ENCODE data around the gene PPP1R26.

Gene PPP1R26

GRCh38 chr9:135487281-135488012 lies 7.9 kb downstream of the PPP1R26 start:
- DNase-seq (ENCODE audit: low read depth, low spot score): no peak

GRCh38 chr9:135488013-135488330 lies 8.4 kb downstream of the PPP1R26 start:
- DNase-seq (ENCODE audit: low read depth, low spot score): no peak

GRCh38 chr9:135488527-135488926 lies 8.9 kb downstream of the PPP1R26 start:
- no peak for DNase-seq (ENCODE audit: low read depth, low spot score)

GRCh38 chr9:135489188-135489906 lies 9.8 kb downstream of the PPP1R26 start:
- no peak for DNase-seq (ENCODE audit: low read depth, low spot score)

DNA sequence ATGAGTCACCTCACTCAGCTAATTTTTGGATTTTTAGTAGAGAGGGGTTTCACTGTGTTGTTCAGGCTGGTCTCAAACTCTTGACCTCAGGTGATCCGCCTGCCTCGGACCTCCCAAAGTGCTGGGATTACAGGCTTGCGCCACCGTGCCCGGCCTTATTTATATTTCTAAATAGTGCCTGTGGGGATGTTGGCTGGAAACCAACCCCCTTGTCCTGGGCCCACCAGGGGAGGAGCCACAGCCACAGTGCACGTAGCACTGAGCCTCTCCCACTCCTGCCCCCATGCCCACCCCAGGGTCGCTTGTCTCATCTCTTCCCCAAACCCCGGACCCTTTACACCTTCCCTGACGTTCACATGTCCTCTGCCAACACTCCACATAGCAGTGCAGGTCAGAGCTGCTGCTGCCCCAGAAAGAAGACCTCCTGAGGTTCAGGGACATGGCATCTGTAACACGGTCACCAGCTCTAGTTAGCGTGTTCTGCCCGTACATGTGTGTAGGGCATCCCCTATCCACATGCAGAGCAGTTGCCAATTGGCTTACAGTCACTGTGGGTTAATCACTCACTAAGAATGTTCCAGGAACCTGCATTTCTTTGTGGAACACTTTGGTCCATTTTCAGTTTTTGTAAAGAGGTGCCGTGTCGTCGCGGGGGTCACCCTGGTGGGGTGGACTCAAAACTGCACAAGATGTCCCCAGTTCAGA lies 10.7 kb downstream of the PPP1R26 start:
- DNase-seq (ENCODE audit: low read depth, low spot score): no peak

GRCh38 chr9:135490980-135491464 lies 11.4 kb downstream of the PPP1R26 start:
- DNase-seq (ENCODE audit: low read depth, low spot score): no peak

- DNase-seq (ENCODE audit: low read depth, low spot score): no peak
Measured at GRCh38 chr9:135491764-135492163, 12.2 kb downstream of the PPP1R26 start.

GRCh38 chr9:135492886-135493669 lies 13.5 kb downstream of the PPP1R26 start:
- DNase-seq (ENCODE audit: low read depth, low spot score): no peak

DNA sequence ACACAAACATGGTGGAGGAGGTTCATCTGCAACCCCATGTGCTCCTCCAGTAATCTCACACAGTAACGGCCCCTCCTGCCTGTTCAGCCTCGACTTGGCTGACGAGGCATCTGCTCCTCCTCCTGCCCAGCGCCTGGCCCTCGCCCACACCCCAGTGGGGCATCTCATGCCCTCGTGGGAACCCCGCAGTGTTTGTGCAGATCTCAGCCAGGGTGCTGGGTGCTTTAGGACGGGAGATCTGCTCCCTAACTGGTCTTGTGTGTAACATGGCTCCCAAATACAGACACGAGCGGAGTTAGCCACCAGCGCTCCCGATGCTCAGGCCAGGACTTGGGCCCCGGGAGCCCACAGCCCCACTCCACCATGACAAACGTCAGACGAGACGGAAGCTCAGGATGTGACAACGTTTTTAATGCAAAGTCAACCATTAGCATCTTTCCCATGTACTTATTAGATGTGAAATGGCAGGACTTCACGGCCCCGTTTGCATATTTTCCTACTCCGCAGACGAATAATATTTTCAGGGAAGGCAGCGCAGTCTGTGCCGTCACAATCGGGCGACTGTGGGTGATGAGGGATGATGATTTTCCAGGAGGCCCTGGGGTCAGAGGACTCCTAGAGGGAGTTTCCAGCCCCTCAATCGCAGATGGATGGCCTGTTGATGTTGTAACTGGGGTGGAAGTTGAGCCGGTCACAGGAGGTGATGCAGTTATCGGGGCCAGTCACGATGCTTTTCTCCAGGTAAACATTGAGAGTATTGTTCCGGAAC lies 15.4 kb downstream of the PPP1R26 start:
- DNase-seq (ENCODE audit: low read depth, low spot score): no peak

DNA sequence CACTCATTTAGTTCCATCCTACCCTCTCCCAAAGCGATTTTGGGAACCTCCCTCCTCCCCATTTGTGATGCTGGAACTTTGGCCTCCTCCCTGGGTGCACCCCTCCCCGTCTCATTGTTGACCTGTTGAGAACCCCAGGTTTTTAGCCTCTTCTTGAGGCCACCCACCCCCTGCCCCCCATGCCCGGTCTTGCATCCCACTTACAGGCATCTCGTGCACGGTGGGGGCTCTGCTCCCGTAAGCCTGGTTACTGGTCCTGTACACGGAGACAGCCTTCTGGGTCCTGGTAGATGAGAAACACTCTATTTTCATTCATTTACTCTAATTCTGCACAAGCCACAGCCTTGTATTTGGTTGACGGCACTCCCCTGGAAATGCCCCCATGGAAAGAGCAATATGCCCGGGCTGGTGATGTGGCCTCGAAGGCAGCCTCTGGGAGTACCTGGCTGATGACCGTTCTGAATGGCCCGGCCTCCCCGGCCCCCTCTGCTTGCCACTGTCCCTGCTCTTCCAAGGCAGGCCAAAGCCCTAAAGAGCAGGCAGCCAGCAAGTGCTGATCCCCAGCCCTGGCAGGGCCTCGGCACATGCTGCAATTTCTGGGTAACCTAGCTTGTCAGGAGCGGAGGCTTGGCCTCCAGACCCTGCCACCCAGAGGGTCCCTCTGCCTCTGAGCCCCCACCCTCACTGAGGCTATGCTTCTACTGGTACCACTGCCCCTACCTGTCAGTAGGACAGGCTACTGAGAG lies 19.0 kb downstream of the PPP1R26 start:
- no peak for DNase-seq (ENCODE audit: low read depth, low spot score)

- DNase-seq (ENCODE audit: low read depth, low spot score): peak; percentile 72
Measured at GRCh38 chr9:135499326-135500070, 19.9 kb downstream of the PPP1R26 start.

GRCh38 chr9:135500071-135500524 lies 20.5 kb downstream of the PPP1R26 start:
- no peak for DNase-seq (ENCODE audit: low read depth, low spot score)

- DNase-seq (ENCODE audit: low read depth, low spot score): peak; percentile 74
Measured at GRCh38 chr9:135500525-135501260, 21.1 kb downstream of the PPP1R26 start, which contains the start of gene MRPS2. MRPS2 (plus strand) TSS chr9:135500682; CDS start chr9:135500711, 29 bp downstream.

GRCh38 chr9:135501261-135502167 lies 21.9 kb downstream of the PPP1R26 start:
- no peak for DNase-seq (ENCODE audit: low read depth, low spot score)

GRCh38 chr9:135502168-135502872 lies 22.7 kb downstream of the PPP1R26 start:
- no peak for DNase-seq (ENCODE audit: low read depth, low spot score)

- no peak for DNase-seq (ENCODE audit: low read depth, low spot score)
Measured at GRCh38 chr9:135502873-135503321, 23.3 kb downstream of the PPP1R26 start.

Measured in activated CD4-positive, CD25-positive, alpha-beta regulatory T cell treated with anti-CD3 and anti-CD28 coated beads, Interleukin-2, amount 50 U/mL, for 16 hours (primary cell).